Natural killer cell (primary cell): ENCODE measurements around the gene EBF4. TPM values are rescaled to one million over a fixed set of nuclear protein-coding genes. Genes with fewer than 3 reads are reported as not detected.

Source experiments
- ATAC-seq, 3 donors: fragments of 150-1000 bp in 2 of 3; fragments of 200-7000 bp in 1 of 3; cut with Tn5 transposase; 1 replicate in 1 of 3; 2 replicates in 2 of 3; pipeline ENCODE4 v1.10.0; 2021; ENCODE audit warnings: mild to moderate bottlenecking in 2 of 3, moderate library complexity in 2 of 3
- DNase-seq, 2 donors: peaks; one replicate each; pipeline versions ENCODE4 v3.0.0 to v3.0.0-alpha.2; 2013 to 2021; ENCODE audit warnings: mixed read lengths in 1 of 2
- H3K27ac ChIP-seq: one replicate; pipeline ENCODE4 v1.5.1; 2013; ENCODE audit warnings: mild to moderate bottlenecking, low read length
- H3K27me3 ChIP-seq: one replicate; pipeline ENCODE4 v1.6.1; 2013; ENCODE audit warnings: low read length; ENCODE audit not compliant: control insufficient read depth, insufficient read depth
- H3K36me3 ChIP-seq: one replicate; pipeline ENCODE4 v1.6.1; 2013; ENCODE audit warnings: low read length; ENCODE audit not compliant: control insufficient read depth, insufficient read depth
- H3K4me1 ChIP-seq: one replicate; pipeline ENCODE4 v1.6.1; 2013; ENCODE audit warnings: low read length; ENCODE audit not compliant: control insufficient read depth, insufficient read depth
- H3K4me3 ChIP-seq: one replicate; pipeline ENCODE4 v1.5.1; 2013; ENCODE audit warnings: low read length
- H3K9me3 ChIP-seq: one replicate; pipeline ENCODE4 v1.6.1; 2013; ENCODE audit warnings: low read length; ENCODE audit not compliant: control insufficient read depth, insufficient read depth
- H3K27ac Mint-ChIP-seq, 2 donors: one replicate each; pipeline ENCODE4 v1.8.0; 2022; ENCODE audit warnings: mild to moderate bottlenecking in 2 of 2, mixed read lengths in 2 of 2, moderate library complexity in 1 of 2
- H3K27me3 Mint-ChIP-seq, 2 donors: one replicate each; pipeline ENCODE4 v1.8.0; 2022; ENCODE audit warnings: low read depth in 2 of 2, mixed read lengths in 2 of 2
- H3K36me3 Mint-ChIP-seq: one replicate; pipeline ENCODE4 v1.8.0; 2022; ENCODE audit warnings: mixed read lengths
- H3K4me1 Mint-ChIP-seq, 2 donors: one replicate each; pipeline ENCODE4 v1.8.0; 2022; ENCODE audit warnings: mixed read lengths in 2 of 2
- H3K4me3 Mint-ChIP-seq: one replicate; pipeline ENCODE4 v1.8.0; 2022; ENCODE audit warnings: mild to moderate bottlenecking, moderate library complexity, mixed read lengths
- H3K9me3 Mint-ChIP-seq, 2 donors: one replicate each; pipeline ENCODE4 v1.8.0; 2022; ENCODE audit warnings: mixed read lengths in 2 of 2
- WGBS: methylation state at CpG from one replicate; pipeline ENCODE4 v1.1.7; 2013; ENCODE audit warnings: missing lambda C conversion rate; ENCODE audit not compliant: insufficient coverage; 5-methylcytosine and 5-hydroxymethylcytosine counted together
- intact Hi-C: fragments of 100-400 bp; cut with micrococcal nuclease; formaldehyde crosslinking; loops from one replicate; pipeline ENCODE4 v1.14.2; 2022
- total RNA-seq, 4 donors: library from RNA; stranded (reverse); fragments of 120-200 nt in 1 of 4; gene quantifications; one replicate each; pipeline versions ENCODE4 v1.2.3 to v1.2.4, GENCODE V29; 2013 to 2022
- TF ChIP-seq, protein P1 (sequence below): fragments of 200-600 bp; IDR thresholded peaks from one replicate; pipeline ENCODE4 v1.8.0; 2022; ENCODE audit warnings: antibody characterized with exemption

Gene EBF4
- total RNA-seq, 3 donors from 2014 or later (not counting 1 experiment from before 2014, with no cell fraction given) = 17.1 to 21.7 (median 20.4) TPM

DNA sequence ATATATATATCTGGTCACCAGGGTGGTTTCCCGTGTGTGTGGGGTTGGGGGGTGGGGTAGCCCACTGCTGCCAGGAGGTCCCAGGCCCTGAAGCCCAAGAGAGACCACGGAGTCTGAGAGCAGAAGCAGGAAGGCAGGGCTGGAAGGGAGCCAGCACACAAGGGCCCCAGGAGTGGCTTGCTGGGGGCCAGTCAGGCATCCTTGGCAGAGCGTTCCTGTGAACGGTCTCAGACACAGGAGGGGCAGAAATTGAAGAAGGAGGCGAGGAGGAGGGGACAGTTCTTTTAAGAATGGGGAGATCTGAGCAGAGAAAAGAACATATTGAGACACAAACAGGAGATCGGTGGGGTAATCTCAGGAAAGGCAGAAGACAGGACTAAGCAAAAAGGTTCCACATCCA lies 1.9 kb upstream of the EBF4 start:
- H3K27ac ChIP-seq = no peak overlapping the region
- no peaks in the 10 kb centered on the region for H3K9me3 ChIP-seq
- TF ChIP-seq, protein P1, sequence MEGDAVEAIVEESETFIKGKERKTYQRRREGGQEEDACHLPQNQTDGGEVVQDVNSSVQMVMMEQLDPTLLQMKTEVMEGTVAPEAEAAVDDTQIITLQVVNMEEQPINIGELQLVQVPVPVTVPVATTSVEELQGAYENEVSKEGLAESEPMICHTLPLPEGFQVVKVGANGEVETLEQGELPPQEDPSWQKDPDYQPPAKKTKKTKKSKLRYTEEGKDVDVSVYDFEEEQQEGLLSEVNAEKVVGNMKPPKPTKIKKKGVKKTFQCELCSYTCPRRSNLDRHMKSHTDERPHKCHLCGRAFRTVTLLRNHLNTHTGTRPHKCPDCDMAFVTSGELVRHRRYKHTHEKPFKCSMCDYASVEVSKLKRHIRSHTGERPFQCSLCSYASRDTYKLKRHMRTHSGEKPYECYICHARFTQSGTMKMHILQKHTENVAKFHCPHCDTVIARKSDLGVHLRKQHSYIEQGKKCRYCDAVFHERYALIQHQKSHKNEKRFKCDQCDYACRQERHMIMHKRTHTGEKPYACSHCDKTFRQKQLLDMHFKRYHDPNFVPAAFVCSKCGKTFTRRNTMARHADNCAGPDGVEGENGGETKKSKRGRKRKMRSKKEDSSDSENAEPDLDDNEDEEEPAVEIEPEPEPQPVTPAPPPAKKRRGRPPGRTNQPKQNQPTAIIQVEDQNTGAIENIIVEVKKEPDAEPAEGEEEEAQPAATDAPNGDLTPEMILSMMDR = no peak
- peak overlapping the region; percentile 93 for H3K27ac Mint-ChIP-seq
- H3K4me3 Mint-ChIP-seq = peak overlapping the region; percentile 94
- H3K27me3 Mint-ChIP-seq = peaks cover 0 to 28% of the 10 kb centered on the region in 2 donors
- H3K4me1 ChIP-seq = peaks cover 34% of the 10 kb centered on the region
- H3K27me3 ChIP-seq = peaks cover 22% of the 10 kb centered on the region
- H3K4me3 ChIP-seq = no peak overlapping the region
- intact Hi-C loops = no loop called here
- no peaks in the 10 kb centered on the region for H3K36me3 ChIP-seq
- H3K36me3 Mint-ChIP-seq = no peaks in the 10 kb centered on the region
- WGBS = 52% methylated on average over 6 of the region's 6 CpGs
- peaks cover 32 to 45% of the 10 kb centered on the region in 2 donors for H3K4me1 Mint-ChIP-seq
- no peaks in the 10 kb centered on the region for H3K9me3 Mint-ChIP-seq
- ATAC-seq = no peak
- DNase-seq = no peak

DNA sequence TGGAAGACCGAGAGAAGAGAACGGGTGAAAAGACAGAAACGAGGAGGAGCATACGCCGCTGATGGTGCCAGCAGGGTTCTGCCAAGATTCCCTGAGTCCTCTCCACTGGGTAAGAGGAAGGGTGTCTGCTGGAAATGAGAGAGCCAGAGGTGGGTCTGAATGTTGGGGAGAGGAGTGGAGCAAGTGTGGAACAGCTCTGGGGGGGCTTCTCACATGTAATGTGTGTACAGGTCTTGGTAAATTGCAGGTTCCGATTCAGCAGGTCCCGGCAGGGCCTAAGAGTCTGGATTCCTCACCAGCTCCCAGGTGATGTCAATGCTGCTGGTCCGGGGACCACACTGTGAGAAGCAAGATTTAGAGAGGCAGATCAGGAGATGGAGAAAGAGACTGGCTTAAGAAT lies 1.5 kb upstream of the EBF4 start:
- Mint-ChIP-seq H3K27me3 (peaks cover 0 to 33% of the 10 kb centered on the region in 2 donors), H3K9me3 (no peaks in the 10 kb centered on the region), H3K4me3 (peak overlapping the region; percentile 94), H3K27ac (peak overlapping the region; percentile 93), H3K36me3 (no peaks in the 10 kb centered on the region), H3K4me1 (peaks cover 32 to 49% of the 10 kb centered on the region in 2 donors)
- Histone ChIP-seq H3K4me3 (no peak overlapping the region), H3K9me3 (no peaks in the 10 kb centered on the region), H3K27ac (no peak overlapping the region), H3K27me3 (peaks cover 24% of the 10 kb centered on the region), H3K4me1 (peaks cover 34% of the 10 kb centered on the region), H3K36me3 (no peaks in the 10 kb centered on the region)
- DNase-seq = no peak
- no peak for ATAC-seq
- 89% methylated on average over 8 of the region's 8 CpGs for WGBS
- TF ChIP-seq, protein P1 = no peak
- intact Hi-C loops = no loop called here

DNA sequence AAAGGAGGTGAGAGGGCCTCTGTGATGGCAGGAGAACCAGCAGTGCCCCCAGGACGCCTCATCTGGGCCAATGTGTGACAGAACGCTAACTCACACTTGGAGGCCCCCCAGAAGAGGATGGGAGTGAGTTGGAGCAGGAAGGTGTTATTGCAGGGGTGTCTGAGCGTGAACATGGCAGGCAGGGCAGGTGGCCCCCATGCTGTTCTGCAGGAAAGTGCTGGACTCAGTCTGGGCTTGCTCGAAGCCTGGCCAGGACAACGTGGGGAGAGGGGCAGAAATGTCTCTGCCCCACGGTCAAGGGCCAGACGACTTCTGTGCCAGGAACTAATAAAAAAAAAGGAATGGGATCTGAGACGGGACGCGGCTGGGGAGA lies 931 bp upstream of the EBF4 start:
- H3K36me3 ChIP-seq = no peaks in the 10 kb centered on the region
- H3K4me1 ChIP-seq = peaks cover 34% of the 10 kb centered on the region
- H3K27me3 ChIP-seq = peaks cover 24% of the 10 kb centered on the region
- DNase-seq (no peak), ATAC-seq (no peak)
- peaks cover 32 to 50% of the 10 kb centered on the region in 2 donors for H3K4me1 Mint-ChIP-seq
- no peaks in the 10 kb centered on the region for H3K9me3 ChIP-seq
- peak overlapping the region; percentile 94 for H3K4me3 Mint-ChIP-seq
- H3K27me3 Mint-ChIP-seq = peaks cover 0 to 37% of the 10 kb centered on the region in 2 donors
- TF ChIP-seq, protein P1 = no peak
- WGBS = 92% methylated on average over 10 of the region's 10 CpGs
- no peak overlapping the region for H3K4me3 ChIP-seq
- intact Hi-C loops = no loop called here
- H3K36me3 Mint-ChIP-seq = no peaks in the 10 kb centered on the region
- peak overlapping the region; percentile 93 for H3K27ac Mint-ChIP-seq
- no peak overlapping the region for H3K27ac ChIP-seq
- H3K9me3 Mint-ChIP-seq = no peaks in the 10 kb centered on the region

DNA sequence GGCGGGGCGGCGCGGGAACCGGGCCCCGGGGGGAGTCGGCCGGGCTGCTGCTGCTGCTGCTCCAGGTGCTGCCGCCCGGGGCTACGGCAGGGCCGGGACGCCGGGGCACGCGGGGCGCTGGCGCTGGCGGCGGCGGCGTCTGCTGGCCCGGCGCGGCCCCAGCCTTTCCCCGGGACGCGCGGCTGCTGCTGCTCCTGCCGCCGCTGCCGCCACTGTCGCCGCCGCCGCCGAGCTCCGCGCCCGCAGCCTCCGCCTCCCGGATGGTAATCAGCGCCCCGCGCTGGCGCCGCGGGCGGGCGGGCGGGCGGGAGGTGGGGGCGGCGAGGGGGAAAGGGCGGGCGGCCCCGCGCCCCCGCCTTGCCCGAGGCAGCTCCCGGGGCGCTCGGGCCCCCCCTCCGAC lies 306 bp downstream of the EBF4 start:
- no peaks in the 10 kb centered on the region for H3K9me3 ChIP-seq
- no peak overlapping the region for H3K27ac ChIP-seq
- ATAC-seq (no peak), DNase-seq (no peak)
- no peak overlapping the region for H3K4me3 ChIP-seq
- intact Hi-C loops = no loop called here
- peaks cover 26 to 45% of the 10 kb centered on the region in 2 donors for H3K4me1 Mint-ChIP-seq
- H3K36me3 ChIP-seq = no peaks in the 10 kb centered on the region
- peaks cover 0 to 43% of the 10 kb centered on the region in 2 donors for H3K27me3 Mint-ChIP-seq
- H3K27ac Mint-ChIP-seq = no peak overlapping the region
- H3K4me1 ChIP-seq = peaks cover 29% of the 10 kb centered on the region
- H3K36me3 Mint-ChIP-seq = no peaks in the 10 kb centered on the region
- H3K9me3 Mint-ChIP-seq = no peaks in the 10 kb centered on the region
- under 1% methylated on average over 64 of the region's 64 CpGs for WGBS
- TF ChIP-seq, protein P1 = no peak
- H3K4me3 Mint-ChIP-seq = peak overlapping the region; percentile 28
- peaks cover 24% of the 10 kb centered on the region for H3K27me3 ChIP-seq
